GM18951 (cell line): ENCODE results near the gene MAP3K13.
"Not testable (repeated sequence)": the region's sequence is repeated elsewhere in the genome, so short reads cannot be mapped to it uniquely, and the experiment has no call there.

Experiments
- POLR2A ChIP-seq: IDR thresholded peaks from 4 replicates; pipeline ENCODE4 v1.6.1; 2011; ENCODE audit warnings: mild to moderate bottlenecking; ENCODE audit not compliant: insufficient read length, insufficient read depth; ENCODE audit errors: extremely low read depth
- in situ Hi-C: fragments of 300-500 bp; cut with MboI; formaldehyde crosslinking; loops from one replicate; pipeline ENCODE4 v1.12.0; 2022; ENCODE audit warnings: low sequenced_read_pairs, mixed read lengths, inconsistent platforms; ENCODE audit not compliant: unreplicated experiment

The MAP3K13 gene

GRCh38 chr3:185397676-185398075, 34.7 kb downstream of the MAP3K13 start:
- in situ Hi-C loops = no loop called here
- TF ChIP-seq POLR2A = no peak

- in situ Hi-C loops = no loop called here
These were observed 37.1 kb downstream of the MAP3K13 start for GRCh38 chr3:185399737-185400667.

GRCh38 chr3:185400866-185401265, 37.9 kb downstream of the MAP3K13 start:
- no peak for TF ChIP-seq POLR2A
- in situ Hi-C loops = no loop called here

More at GRCh38 chr3:185399737-185400667, 37.1 kb downstream of the MAP3K13 start:
- TF ChIP-seq POLR2A = no peak

- in situ Hi-C loops = no loop called here
- no peak for TF ChIP-seq POLR2A
These were observed 38.5 kb downstream of the MAP3K13 start for GRCh38 chr3:185401319-185401955.

DNA sequence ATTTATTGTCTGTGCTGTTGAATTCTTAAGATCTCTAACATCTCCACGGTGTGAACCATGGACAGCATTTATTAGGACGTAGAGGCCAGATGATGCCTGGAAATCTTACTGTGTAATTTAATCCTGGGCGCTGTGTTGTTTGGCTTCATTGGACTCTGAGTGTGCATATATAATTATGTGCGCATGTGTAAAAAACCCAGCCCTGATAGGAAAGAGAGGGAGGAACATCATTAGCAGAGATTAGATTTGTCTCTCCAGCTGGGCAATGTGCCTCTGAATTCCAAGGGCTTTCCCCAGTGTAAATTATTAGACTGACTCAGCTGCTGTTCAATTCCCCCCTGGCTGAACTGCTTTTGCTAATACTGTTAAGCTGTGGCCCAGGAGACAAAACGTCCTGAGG, 39.6 kb downstream of the MAP3K13 start:
- in situ Hi-C loops = no loop called here
- TF ChIP-seq POLR2A = no peak

DNA sequence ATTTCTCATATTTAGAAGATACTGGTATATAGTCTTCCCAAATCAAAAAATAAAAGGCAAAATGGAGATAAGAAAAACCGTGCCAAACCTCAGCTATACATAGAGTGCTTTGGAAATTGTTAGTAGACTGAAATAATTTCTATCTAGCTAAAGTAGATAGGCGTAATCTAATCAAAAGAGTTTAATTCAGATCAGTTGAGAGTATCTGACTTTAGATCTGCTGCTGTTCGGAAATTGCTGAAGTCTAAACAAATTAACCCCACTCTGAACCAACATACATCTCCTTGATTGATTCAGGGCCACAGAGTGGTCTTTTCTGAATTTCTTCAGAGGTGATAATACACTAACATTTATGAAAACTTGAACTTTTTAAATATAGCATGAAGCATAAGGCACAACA, 40.1 kb downstream of the MAP3K13 start:
- no peak for TF ChIP-seq POLR2A
- in situ Hi-C loops = no loop called here

DNA sequence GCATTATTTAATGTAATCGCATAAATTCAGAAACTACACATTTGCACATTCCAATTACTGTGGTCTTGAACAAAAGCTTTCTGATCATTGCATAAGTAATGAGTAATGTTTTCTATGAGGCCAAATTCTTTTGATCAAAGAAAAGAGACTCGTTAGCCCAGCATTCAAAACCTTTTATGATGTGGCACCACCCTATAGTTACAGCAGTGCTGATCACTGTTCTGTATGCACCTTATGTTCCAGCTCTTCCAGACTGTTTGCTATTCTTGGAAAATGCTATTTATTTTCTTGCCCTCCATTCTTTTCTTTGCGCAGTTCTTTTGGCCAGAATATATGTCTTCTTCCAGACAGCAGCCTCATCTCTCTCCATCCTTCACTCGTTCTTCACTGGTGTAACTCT, 42.3 kb downstream of the MAP3K13 start:
- no peak for TF ChIP-seq POLR2A
- in situ Hi-C loops = no loop called here

- TF ChIP-seq POLR2A = no peak
- in situ Hi-C loops = no loop called here
These were observed 42.7 kb downstream of the MAP3K13 start for GRCh38 chr3:185405664-185406063.

DNA sequence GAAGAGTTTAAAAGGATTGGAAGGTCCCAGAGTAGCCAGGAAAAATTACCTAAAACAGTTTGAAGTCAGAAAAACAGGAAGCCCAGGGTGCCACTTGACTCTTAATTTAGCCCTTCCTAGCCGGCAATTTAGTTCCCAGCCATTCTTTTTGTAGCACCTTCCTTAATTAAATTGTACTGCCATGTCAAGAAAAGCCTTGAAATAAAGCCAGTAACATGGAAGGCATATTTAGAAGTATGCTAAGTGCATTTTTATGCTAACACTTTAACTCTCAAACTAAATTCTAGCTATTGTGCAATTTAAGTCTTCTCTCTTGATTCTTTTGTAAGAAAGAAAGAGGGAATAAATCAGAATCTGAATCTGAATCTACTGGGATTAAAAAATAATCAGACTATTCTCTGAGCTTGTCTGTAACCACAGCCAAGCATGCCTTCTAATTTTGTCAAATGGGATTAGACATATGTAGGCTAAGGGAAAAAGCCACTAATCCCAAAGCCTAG, 43.2 kb downstream of the MAP3K13 start:
- in situ Hi-C loops = no loop called here
- no peak for TF ChIP-seq POLR2A

GRCh38 chr3:185409957-185410356, 47.0 kb downstream of the MAP3K13 start:
- no peak for TF ChIP-seq POLR2A
- in situ Hi-C loops = no loop called here

DNA sequence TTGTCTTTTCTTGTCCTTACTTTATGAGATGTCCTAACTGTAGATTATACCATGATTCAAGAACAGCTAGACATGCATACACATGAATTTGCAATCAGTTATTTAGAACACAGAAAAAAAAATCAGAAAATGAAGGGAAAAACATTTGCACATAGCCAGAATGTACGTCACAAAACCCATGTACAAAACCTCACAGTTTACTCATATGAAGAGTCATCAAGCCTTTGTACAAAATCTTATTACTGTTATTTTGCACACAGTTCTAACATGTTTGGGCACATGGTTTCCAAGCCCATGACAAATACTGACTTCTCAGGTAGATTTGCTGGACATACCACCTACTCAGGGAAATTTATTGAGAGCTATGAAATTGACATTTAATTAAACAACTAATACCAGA, 48.2 kb downstream of the MAP3K13 start:
- no peak for TF ChIP-seq POLR2A
- in situ Hi-C loops = no loop called here

- in situ Hi-C loops = no loop called here
These were observed 53.6 kb downstream of the MAP3K13 start for GRCh38 chr3:185416513-185416912.

DNA sequence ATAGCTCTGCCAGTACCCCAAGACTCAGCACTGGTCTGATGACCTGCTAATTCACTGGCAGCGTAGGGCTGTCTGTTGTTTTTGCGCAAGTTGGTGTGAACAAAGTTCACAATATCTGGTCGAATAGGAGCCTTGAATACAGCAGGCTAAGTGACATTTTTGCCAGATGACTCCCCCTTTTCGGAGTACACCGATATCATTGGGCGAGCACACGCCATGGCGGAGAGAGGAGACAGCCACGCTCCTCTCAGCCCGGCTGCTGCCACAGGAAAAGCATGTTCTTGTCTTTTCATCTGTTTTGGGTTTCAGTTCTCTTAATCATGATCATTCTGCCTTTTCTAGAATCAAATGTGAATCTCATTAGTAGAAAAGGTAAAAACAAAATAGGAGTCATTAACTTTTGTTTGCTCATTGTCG, 55.6 kb downstream of the MAP3K13 start:
- in situ Hi-C loops = not testable (repeated sequence)

More at GRCh38 chr3:185416513-185416912, 53.6 kb downstream of the MAP3K13 start:
- TF ChIP-seq POLR2A = no peak

- in situ Hi-C loops = no loop called here
- no peak for TF ChIP-seq POLR2A
These were observed 57.8 kb downstream of the MAP3K13 start for GRCh38 chr3:185420762-185421161.
